Non-pigmented ciliary epithelial cell (primary cell): ENCODE measurements around the gene CCDC71.

ENCODE experiments used
- DNase-seq: peaks from one replicate; pipeline ENCODE4 v3.0.0-alpha.2; 2010; ENCODE audit warnings: low read depth

The CCDC71 gene

DNA sequence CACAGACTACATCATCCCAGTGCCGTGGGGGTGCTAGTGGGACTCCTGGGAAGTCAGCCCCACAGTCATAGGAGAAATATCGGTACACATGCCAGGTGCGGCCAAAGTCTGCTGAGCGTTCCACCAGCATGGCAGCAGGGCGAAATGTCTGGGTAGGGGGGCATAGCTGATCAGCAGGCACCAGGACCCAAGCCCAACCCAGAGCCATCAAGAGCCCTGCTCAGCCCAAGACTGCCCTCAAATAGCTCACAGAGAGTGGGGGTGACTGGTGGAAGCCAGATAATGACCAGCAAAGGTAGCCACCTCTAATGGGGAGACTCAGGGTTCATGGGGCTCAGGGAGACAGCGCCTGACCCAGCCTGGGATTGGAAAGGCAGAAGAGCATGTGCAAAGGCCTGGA lies 34.6 kb downstream of the CCDC71 start:
- DNase-seq: no peak

DNA sequence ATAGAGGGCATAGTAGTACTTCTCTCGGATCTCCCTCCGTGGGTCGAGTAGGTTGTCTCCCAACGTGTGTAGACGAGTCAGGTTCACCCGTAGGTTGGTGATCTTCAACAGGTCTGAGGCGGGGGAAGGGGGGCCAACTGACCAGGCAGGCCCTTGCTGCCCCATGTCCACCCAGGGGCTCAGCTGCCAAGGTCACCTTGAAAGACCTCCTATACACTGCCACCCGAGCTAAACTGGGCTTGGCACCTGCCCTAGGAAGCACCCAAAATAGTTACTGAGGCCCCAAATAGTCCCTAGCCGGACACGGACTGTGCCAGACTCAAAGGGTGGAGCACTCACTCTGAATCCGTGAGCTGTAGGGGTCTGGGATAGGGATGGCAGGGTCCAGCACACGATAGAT lies 35.1 kb downstream of the CCDC71 start:
- DNase-seq: no peak

DNA sequence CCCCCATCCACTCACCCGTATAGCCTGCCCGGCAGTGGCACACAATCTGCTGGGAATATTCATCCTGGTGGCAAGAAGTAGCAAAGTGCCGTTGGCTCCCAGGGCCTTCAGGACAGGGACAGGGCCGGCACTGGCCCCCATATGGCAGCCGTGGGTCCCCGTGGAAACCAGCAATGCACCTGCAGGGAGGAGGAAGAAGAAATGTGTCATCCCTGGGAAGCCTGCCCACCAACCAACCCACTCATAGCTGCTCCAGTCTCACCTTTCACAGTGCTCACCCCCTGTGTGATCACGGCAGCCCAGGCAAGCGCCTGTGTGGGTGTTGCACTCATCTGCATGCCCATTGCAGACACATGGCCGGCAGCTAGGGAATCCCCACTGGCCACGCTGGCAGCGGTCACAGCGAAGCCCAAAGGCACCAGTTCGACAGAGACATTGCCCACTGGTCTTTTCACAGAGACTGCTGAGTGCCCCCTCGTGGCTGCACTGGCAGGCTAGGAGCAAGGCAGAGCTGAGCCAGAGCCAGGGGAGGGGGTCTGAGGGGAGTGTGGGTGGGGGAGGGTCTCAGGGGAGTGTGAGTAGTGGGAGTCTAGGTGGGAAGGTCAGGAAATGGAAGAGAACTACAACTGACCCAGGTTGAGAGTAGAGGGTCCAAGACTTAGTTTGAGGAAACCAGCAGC lies 41.0 kb downstream of the CCDC71 start:
- DNase-seq: no peak

DNA sequence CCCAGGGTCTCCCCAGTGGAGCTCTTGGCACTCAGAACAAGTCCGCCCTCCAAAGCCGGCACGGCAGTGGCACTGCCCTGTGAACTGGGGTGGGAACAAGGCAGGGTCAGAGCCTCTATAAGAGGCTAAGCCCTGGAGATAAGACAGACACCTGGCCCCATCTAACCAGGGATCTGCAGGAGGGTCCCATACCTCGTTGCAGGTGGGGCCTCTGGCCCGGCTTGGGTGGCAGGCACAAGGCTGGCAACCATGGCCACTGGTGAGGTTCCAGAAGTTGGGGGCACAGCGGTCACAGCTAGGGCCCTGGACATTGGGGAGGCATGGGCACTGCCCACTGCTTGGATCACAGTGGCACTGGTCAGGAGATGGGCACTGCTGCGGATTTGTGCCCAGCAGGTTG lies 41.9 kb downstream of the CCDC71 start:
- DNase-seq: no peak

DNA sequence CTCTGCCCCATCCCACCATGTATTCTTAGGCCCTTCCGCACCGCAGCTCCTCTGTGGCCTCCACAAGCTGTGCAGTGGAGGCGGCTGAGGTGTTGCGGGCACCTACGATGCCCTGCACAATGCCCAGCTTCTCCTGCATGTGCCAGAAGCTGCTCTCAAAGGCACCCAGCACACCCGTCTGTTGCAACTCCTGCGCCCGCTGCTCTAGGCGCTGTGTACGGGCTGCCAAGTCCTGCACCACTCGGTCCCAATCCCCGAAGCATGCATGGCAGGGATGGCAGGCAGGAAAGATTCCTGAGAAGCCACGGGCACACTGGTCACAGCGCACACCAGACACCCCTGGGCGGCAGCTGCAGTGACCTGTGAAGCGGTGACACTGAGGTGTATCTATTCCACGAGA lies 42.4 kb downstream of the CCDC71 start:
- DNase-seq: no peak

DNA sequence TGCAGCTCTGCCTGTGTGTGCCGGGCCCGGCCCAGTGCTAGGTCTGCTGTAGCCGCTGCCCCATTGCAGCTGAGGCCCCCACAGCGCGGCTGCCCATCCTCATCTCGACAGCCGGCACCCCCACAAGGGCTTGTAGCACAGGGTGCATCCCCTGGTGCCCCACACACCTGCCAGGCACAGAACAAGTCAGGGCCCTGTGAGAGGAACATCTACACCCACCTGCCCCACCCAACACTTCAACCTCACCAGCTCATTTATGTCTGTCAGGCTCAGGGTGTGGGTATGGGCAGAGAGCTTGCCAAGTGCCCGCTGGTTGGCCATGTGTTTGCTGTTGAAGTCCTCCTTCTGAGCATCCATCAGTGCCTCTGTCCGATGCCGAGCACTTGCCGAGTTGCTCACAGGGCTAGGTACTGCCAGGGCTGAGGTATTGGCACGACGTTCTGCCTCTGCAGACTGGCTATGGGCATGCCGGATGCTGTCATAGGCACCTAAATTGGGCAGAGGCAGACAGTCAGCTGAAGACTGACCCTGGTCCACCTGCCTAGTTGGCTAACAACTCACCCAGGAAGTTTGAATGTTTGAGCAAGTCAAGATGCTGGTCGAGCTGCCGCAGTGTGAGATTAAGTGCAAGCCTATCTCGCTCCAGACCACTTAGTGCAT lies 43.1 kb downstream of the CCDC71 start:
- DNase-seq: no peak

DNA sequence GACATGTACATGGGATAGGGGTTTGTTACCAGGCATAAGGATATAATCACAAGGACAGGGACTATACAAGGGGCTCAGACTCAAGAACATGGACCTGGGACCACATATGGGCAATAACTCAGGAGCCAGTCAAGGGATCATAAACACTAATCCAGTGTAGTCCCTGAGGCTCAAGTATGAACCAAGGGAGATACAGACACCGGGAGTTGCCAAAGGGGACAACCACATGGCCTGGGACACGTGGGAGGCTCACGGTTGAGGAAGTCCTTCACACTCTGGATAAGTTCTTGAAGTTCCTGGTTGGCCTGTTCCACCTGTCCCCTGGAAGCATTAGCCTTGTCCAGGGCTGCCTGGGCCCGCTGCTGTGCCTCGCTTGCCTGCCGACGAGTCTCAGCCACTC lies 43.7 kb downstream of the CCDC71 start:
- DNase-seq: no peak

DNA sequence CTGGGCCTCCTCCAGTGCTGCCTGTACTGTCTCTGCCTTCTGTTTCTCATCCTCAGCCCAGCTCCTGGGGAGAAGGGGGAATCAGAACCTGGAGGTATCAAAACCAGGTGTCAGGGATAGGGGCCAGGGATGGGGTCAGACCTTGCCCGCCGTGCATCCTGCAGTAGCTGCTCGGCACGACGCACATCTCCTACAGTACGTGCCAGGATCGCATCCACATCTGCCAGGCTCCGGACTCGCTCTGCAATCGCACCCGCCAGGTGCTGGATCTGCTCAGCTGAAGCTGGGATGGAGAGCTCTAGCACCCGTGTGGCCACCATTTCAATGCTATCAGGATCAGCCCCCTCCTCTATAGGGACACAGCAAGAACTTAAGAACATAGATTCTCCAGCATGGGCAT lies 44.1 kb downstream of the CCDC71 start:
- DNase-seq: no peak

DNA sequence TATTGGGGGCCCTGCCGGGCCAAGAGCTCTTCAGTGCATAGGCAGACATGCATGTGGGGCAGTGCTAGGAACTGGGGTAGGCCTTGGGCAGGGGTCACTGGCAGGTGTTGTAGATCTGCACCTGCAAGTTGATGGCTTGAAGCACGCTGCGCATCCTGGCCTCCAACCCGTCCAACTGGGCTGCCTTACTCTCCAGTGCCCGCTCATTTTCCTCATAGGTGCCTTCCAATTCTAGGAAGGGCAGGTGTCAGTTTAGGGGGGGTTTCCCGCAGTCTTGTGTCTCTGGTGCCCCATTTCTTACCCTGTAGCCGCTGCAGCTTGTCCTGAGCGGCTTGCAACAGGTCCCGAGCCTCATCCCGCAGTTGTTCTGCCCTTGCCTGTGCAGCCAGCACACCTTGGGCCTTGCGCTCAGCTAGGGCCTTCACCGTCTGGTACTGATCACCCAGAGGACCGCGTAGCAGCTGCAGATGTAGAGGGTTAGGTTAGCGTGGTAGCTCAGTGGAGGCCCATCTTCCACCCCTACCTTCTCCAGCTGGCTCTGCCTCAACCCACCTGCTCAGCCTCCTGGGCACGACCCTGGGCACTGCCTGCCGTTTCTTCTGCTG lies 44.9 kb downstream of the CCDC71 start:
- no peak for DNase-seq

DNA sequence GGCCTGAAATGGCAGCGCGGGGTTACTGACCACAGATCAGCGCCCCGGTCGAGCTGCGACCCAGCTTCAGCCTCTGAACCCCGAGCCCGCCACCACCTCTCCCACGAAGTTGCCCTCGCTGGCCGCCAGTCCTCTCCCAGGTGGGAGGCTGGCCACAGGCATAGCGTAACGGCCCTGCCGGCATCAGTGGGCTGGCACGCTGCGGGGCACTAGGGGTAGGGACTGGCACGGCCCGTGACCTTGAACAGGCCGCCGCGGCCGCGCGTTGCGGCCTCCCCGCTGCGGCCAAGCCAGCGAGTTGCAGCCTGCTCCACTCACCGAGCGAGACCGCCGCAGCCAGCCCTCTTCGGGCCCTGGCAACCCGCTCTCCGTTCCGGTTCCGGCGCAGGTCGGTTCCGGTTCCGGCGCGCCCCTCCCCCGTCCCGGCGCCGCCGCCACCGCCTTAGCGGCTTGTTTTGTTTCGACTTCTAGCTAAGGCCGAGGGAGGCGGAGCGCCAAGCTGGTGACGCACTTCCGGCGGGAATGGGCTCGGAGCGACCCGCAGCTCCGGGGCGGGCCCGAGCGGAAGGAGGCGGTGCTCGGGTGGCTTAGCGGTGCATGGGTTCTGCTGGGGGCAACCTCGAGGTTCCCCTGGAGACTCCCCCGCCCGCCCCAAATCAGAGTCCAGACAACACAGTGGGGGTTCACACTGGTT lies 45.5 kb downstream of the CCDC71 start, which contains the start of gene USP19:
TSS of gene USP19 (minus strand) at position 386 of the 694 bp plus-strand sequence. CDS start 1,678 bp downstream, outside the sequence.
- peak; percentile 49 for DNase-seq

DNA sequence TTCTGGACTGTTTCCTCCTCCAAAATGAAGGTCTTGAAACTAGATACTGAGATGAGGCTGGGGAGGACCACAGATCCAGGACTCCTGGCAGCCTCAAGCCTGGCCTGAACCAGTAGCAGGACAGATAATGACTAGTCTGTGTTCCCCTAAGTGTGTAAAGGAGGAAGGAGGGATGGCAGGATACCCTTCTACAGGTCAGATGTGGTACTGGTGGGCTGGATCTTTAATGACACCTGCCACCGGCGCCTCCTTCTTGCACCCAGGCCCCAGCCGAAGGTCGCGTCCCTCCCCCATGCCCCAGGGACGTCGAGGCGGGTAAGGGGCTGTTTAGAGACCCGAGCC lies 46.1 kb downstream of the CCDC71 start:
- DNase-seq: no peak

DNA sequence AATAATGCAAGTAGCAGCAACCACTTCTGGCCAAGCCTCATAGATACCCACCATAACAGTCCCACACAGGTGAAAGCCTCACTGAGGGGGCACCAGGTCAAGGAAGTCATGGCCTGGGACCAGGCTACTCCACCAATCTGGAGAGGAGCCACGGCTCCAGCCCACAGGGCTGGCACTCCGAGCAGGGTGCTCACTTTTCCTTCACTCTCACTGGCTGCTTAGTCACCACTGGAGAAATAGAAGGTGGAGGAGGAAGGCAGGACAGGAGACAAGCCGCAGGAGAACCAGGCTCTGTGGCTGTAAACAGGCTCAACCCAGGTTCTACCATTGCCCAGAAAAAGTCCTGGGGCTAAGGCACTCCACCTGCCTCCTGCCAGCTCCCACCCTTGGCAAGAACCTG lies 46.7 kb downstream of the CCDC71 start:
- no peak for DNase-seq

DNA sequence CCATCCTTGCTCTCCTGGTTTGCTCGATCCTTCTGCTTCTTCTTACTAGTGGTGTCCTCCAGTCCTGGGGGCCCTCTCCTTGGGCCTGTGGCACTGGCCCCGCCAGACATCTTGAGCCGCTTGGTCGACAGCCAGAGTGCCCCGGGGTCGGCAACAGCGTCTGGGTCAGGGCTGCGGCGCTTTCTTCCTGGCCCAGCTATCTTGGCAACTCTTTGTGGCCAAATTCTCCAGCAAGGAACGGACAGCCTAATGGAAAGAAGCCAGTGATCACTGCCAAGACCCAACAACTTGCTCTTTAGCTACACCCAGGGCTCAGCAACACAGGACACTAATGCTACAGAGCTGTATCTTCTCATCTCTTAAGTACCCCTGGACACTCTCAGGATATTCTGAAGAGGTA lies 47.1 kb downstream of the CCDC71 start:
- DNase-seq: no peak
